Measurements from ENCODE around the gene TMEM121.
"Not testable (repeated sequence)": the region's sequence is repeated elsewhere in the genome, so short reads cannot be mapped to it uniquely, and the experiment has no call there.

Gene TMEM121

GRCh38 chr14:105571181-105571951, 45.0 kb downstream of the TMEM121 start:
- DNase-seq, result not testable (repeated sequence)

GRCh38 chr14:105572063-105572462, 45.7 kb downstream of the TMEM121 start:
- not testable (repeated sequence) for DNase-seq

- DNase-seq, result not testable (repeated sequence)
Measured at GRCh38 chr14:105573841-105574240, 47.5 kb downstream of the TMEM121 start.

- not testable (repeated sequence) for DNase-seq
Measured at GRCh38 chr14:105574411-105574810, 48.0 kb downstream of the TMEM121 start.

GRCh38 chr14:105575016-105575700, 48.8 kb downstream of the TMEM121 start:
- DNase-seq, result not testable (repeated sequence)

- no peak for DNase-seq
Measured at GRCh38 chr14:105576525-105577088, 50.2 kb downstream of the TMEM121 start.

GRCh38 chr14:105577314-105577861, 51.0 kb downstream of the TMEM121 start:
- no peak for DNase-seq

GRCh38 chr14:105578070-105578469, 51.7 kb downstream of the TMEM121 start:
- no peak for DNase-seq

GRCh38 chr14:105579221-105579620, 52.8 kb downstream of the TMEM121 start:
- not testable (repeated sequence) for DNase-seq

Measured in NCI-H226 (cell line).